CD4-positive, alpha-beta T cell (primary cell): Measurements from ENCODE around the gene TMEM203. TPM values are rescaled to one million over a fixed set of nuclear protein-coding genes. Genes with fewer than 3 reads are reported as not detected.

ENCODE experiments used
- ATAC-seq: fragments of 200-7000 bp; cut with Tn5 transposase; one replicate; pipeline ENCODE4 v1.10.0; 2022; ENCODE audit warnings: mild to moderate bottlenecking; ENCODE audit not compliant: poor library complexity
- CTCF ChIA-PET: fragments of 350-600 bp; sonication (Branson Sonifier 250); formaldehyde crosslinking; loops from one replicate; lab custom pipeline; 2021; ENCODE audit warnings: antibody characterized with exemption, inconsistent platforms; lab: Charles Lee
- POLR2A ChIA-PET: fragments of 350-600 bp; sonication (Branson Sonifier 250); formaldehyde crosslinking; loops from one replicate; lab custom pipeline; 2021; ENCODE audit warnings: antibody characterized with exemption, inconsistent platforms; lab: Charles Lee
- DNase-seq, 14 experiments: peaks; one replicate each; pipeline ENCODE4 v3.0.0-alpha.2; 2013 to 2020; ENCODE audit warnings: mixed read lengths in 2 of 14
- H3K27ac ChIP-seq, 2 donors: one replicate each; pipeline versions ENCODE4 v1.5.1 to v1.7.0; 2013; ENCODE audit warnings: low read length in 2 of 2, low read depth in 1 of 2, mild to moderate bottlenecking in 1 of 2
- H3K27me3 ChIP-seq, 2 experiments: 1 replicate in 1 of 2; 2 replicates in 1 of 2; pipeline versions ENCODE4 v1.6.1 to v1.7.0; 2013; ENCODE audit warnings: low read length in 2 of 2, control low read depth in 1 of 2, mild to moderate bottlenecking in 1 of 2, moderate library complexity in 1 of 2; ENCODE audit not compliant: insufficient read depth in 2 of 2, control insufficient read depth in 1 of 2
- H3K36me3 ChIP-seq: one replicate; pipeline ENCODE4 v1.6.1; 2013; ENCODE audit warnings: low read length, control low read depth; ENCODE audit not compliant: insufficient read depth
- H3K4me1 ChIP-seq: one replicate; pipeline ENCODE4 v1.6.1; 2013; ENCODE audit warnings: low read length, control low read depth; ENCODE audit not compliant: insufficient read depth
- H3K4me3 ChIP-seq: one replicate; pipeline ENCODE4 v1.5.1; 2013; ENCODE audit warnings: mild to moderate bottlenecking, low read length, moderate library complexity
- H3K9me3 ChIP-seq, 2 experiments: 1 replicate in 1 of 2; 2 replicates in 1 of 2; pipeline versions ENCODE4 v1.6.1 to v1.7.0; 2013; ENCODE audit warnings: low read length in 2 of 2, mild to moderate bottlenecking in 2 of 2, control low read depth in 1 of 2, moderate library complexity in 1 of 2; ENCODE audit not compliant: control insufficient read depth in 1 of 2, insufficient read depth in 1 of 2
- H3K27ac Mint-ChIP-seq: one replicate; pipeline ENCODE4 v1.8.0; 2020; ENCODE audit warnings: mixed read lengths
- H3K27me3 Mint-ChIP-seq: one replicate; pipeline ENCODE4 v1.8.0; 2021; ENCODE audit warnings: mixed read lengths
- H3K36me3 Mint-ChIP-seq: one replicate; pipeline ENCODE4 v1.8.0; 2021; ENCODE audit warnings: low read depth, mixed read lengths
- H3K4me1 Mint-ChIP-seq: one replicate; pipeline ENCODE4 v1.8.0; 2021; ENCODE audit warnings: low read depth, mixed read lengths
- H3K4me3 Mint-ChIP-seq: one replicate; pipeline ENCODE4 v1.8.0; 2020; ENCODE audit warnings: mild to moderate bottlenecking, mixed read lengths
- H3K9me3 Mint-ChIP-seq: one replicate; pipeline ENCODE4 v1.8.0; 2020; ENCODE audit warnings: mixed read lengths
- intact Hi-C, 2 experiments: fragments of 100-400 bp; cut with DNase I in 1 of 2; cut with micrococcal nuclease in 1 of 2; formaldehyde crosslinking; loops; one replicate each; pipeline versions ENCODE4 v1.15.1 to v1.9.0; 2023 to 2025; cut with DNase I, micrococcal nuclease
- polyA plus RNA-seq, 2 donors: library from polyadenylated mRNA; unstranded; fragments of 120-200 nt; gene quantifications; one replicate each; pipeline ENCODE4 v1.2.1, GENCODE V29; 2013
- total RNA-seq, 174 experiments: library from RNA in 2 of 174; stranded (reverse) in 2 of 174; gene quantifications; one replicate each; pipeline ENCODE4 v1.2.3 and lab custom pipeline; 2021 to 2026
- TF ChIP-seq, protein P1 (sequence below): fragments of 200-600 bp; IDR thresholded peaks from one replicate; pipeline ENCODE4 v1.8.0; 2022; ENCODE audit warnings: antibody characterized with exemption, mild to moderate bottlenecking

Gene TMEM203, protein sequence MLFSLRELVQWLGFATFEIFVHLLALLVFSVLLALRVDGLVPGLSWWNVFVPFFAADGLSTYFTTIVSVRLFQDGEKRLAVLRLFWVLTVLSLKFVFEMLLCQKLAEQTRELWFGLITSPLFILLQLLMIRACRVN
- total RNA-seq (10 to 100 TPM; 18.2 to 18.7 TPM), total RNA-seq (lab: John Stamatoyannopoulos, UW) (15.1 to 40.4 (median 30.2) reads per million in 172 experiments)
- polyA plus RNA-seq (2013, experiment 1 of 2) = 40.9 TPM
- 35.5 TPM for polyA plus RNA-seq (2013, experiment 2 of 2)

DNA sequence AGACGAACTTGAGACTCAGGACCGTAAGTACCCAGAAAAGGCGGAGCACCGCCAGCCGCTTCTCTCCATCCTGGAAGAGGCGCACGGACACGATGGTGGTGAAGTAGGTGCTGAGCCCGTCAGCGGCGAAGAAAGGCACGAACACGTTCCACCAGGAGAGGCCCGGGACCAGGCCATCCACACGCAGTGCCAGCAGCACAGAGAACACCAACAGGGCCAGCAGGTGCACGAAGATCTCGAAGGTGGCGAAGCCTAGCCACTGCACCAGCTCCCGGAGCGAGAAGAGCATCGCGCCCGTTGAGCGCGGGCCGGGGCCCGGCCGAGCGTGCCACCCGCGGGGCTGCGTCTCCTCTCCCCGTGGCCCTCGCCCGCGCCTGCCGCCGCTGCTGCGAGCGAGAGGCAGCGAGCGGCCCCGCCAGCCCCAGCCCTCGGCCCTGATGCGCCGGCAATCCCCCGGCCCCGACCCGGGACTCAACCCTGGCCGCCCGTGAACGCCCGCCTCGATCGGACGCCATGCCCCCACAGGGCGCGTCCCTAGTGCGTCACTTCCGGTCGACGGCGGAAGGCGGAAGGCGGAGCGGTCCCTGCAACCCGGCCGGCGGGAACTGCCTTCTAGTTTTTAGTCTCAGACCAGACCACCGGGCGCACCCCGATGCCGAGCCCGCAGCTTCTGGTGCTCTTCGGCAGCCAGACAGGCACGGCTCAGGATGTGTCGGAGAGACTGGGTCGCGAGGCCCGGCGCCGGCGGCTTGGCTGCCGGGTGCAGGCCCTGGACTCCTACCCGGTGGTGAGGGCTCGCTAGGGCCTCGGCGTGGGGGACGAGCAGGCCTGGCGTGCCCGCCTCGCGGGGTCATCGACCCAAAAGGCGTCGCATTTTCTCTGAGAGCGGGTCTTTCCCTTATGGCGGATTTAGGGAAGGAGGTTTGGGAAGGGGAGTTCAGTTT is at the start of gene TMEM203, which contains the start of gene NDOR1:
Gene TMEM203, minus strand, starts transcription at position 523 of the 944 bp plus-strand sequence. Its CDS starts 234 bp downstream, at position 289.
Gene NDOR1, plus strand, starts transcription at position 575 of the 944 bp plus-strand sequence. Its CDS starts 78 bp downstream, at position 653.
- TF ChIP-seq, protein P1, sequence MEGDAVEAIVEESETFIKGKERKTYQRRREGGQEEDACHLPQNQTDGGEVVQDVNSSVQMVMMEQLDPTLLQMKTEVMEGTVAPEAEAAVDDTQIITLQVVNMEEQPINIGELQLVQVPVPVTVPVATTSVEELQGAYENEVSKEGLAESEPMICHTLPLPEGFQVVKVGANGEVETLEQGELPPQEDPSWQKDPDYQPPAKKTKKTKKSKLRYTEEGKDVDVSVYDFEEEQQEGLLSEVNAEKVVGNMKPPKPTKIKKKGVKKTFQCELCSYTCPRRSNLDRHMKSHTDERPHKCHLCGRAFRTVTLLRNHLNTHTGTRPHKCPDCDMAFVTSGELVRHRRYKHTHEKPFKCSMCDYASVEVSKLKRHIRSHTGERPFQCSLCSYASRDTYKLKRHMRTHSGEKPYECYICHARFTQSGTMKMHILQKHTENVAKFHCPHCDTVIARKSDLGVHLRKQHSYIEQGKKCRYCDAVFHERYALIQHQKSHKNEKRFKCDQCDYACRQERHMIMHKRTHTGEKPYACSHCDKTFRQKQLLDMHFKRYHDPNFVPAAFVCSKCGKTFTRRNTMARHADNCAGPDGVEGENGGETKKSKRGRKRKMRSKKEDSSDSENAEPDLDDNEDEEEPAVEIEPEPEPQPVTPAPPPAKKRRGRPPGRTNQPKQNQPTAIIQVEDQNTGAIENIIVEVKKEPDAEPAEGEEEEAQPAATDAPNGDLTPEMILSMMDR = no peak
- H3K4me1 ChIP-seq = peaks cover 48% of the 10 kb centered on the region
- peak within 1 kb of the TSS; percentile 79 to 88 for H3K27ac ChIP-seq
- ChIA-PET POLR2A (interaction anchor here (0.8 to 4.0 kb wide), 8 partner anchors 10 to 119 kb away, joined by 3 to 22 read pairs (median 6); partner anchors contain the start of genes MAN1B1, RNF208, SSNA1 and TUBB4B), CTCF (interaction anchor here (0.6 kb wide), 1 partner anchor 31 kb away, joined by 3 read pairs; no protein-coding TSS in a partner anchor)
- peak within 1 kb of the TSS; percentile 90 for H3K4me3 ChIP-seq
- peaks cover 44% of the 10 kb centered on the region for H3K4me1 Mint-ChIP-seq
- intact Hi-C loops = loop anchor here (1.0 kb wide), 2 partner anchors 17 to 18 kb away; partner anchors contain the start of genes ANAPC2 (in 1 of the 2) and SSNA1 (in 1 of the 2)
- ATAC-seq (peak; percentile 48), DNase-seq (peak; percentile 86 to 96 (median 92))
- H3K36me3 Mint-ChIP-seq = peaks cover 13% of the 10 kb centered on the region
- H3K27me3 Mint-ChIP-seq = no peaks in the 10 kb centered on the region
- H3K36me3 ChIP-seq = peaks cover 5% of the 10 kb centered on the region
- H3K9me3 Mint-ChIP-seq = no peaks in the 10 kb centered on the region
- peak within 1 kb of the TSS; percentile 93 for H3K27ac Mint-ChIP-seq
- H3K4me3 Mint-ChIP-seq = peak within 1 kb of the TSS; percentile 95
- no peaks in the 10 kb centered on the region for H3K9me3 ChIP-seq
- no peaks in the 10 kb centered on the region for H3K27me3 ChIP-seq

GRCh38 chr9:137254624-137255447 is 49.4 kb upstream of the TMEM203 start, which contains the start of gene NELFB:
TSS of gene NELFB (plus strand) at chr9:137255327.
- peak within 1 kb of the TSS; percentile 94 for H3K4me3 Mint-ChIP-seq
- peak; percentile 87 to 98 (median 96) for DNase-seq
- H3K36me3 Mint-ChIP-seq = peaks cover 12% of the 10 kb centered on the region
- no peak within 1 kb of the TSS for H3K27ac ChIP-seq
- peak within 1 kb of the TSS; percentile 82 for H3K27ac Mint-ChIP-seq
- intact Hi-C loops = loop anchor here in 1 of 2 experiments (1.0 to 5.0 kb wide), 3 partner anchors 14 to 1288 kb away; partner anchors contain the start of genes EXD3, NOXA1 and TUBB4B
- H3K4me1 ChIP-seq = peaks cover 25% of the 10 kb centered on the region
- ATAC-seq = peak; percentile 94
- TF ChIP-seq, protein P1 = no peak
- no peaks in the 10 kb centered on the region for H3K9me3 ChIP-seq
- H3K36me3 ChIP-seq = peaks cover 20% of the 10 kb centered on the region
- H3K27me3 Mint-ChIP-seq = no peaks in the 10 kb centered on the region
- H3K4me3 ChIP-seq = peak within 1 kb of the TSS; percentile 90
- POLR2A ChIA-PET = interaction anchor here (0.6 to 4.7 kb wide), 17 partner anchors 11 to 527 kb away, joined by 3 to 63 read pairs (median 5); partner anchors contain the start of genes ANAPC2, EXD3, MAN1B1 and NOXA1
- CTCF ChIA-PET = interaction anchor here (0.9 to 2.9 kb wide), 5 partner anchors 12 to 220 kb away, joined by 3 to 18 read pairs (median 4); no protein-coding TSS in a partner anchor
- no peaks in the 10 kb centered on the region for H3K9me3 Mint-ChIP-seq
- no peaks in the 10 kb centered on the region for H3K27me3 ChIP-seq
- peaks cover 16% of the 10 kb centered on the region for H3K4me1 Mint-ChIP-seq
